ENCODE results near the gene ETNK2. TPM values are rescaled to one million over a fixed set of nuclear protein-coding genes. Genes with fewer than 3 reads are reported as not detected.

ETNK2 gene
- total and polyA plus RNA-seq, 2 experiments from 2014 or later = 4.2 to 5.0 TPM

DNA sequence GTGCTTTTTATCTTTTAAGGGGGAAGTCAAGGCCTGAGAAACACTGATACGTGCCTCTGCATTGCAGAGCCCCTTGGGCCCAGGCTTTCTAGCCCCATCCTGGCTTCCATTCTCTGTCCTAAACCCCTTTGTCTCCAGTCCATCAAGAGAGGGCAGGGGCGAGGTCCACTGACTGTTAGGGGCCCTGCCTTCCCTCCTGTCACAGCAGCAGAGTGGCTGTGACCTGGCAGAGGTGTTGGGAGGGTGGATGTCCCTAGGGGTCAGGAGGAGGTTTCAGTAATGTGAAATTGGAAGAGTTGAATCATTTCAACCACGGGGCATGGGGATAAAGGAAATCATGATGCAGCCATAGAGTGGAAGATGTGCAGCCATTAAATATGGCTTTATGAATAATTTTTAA lies 54.9 kb downstream of the ETNK2 start:
- in situ Hi-C loops (cut with MboI) = no loop called here
- DNase-seq = no peak
- Histone ChIP-seq H3K36me3 (ENCODE audit: low read depth) (no peaks in the 10 kb centered on the region), H3K9me2 (ENCODE audit: insufficient read depth) (no peaks in the 10 kb centered on the region), H2AFZ (no peak overlapping the region), H3K27me3 (replicated peaks; ENCODE audit: insufficient read depth) (no peaks in the 10 kb centered on the region), H3K4me3 (no peak overlapping the region), H3F3A (ENCODE audit: insufficient read depth) (no peaks in the 10 kb centered on the region), H4K20me1 (ENCODE audit: insufficient read depth) (no peaks in the 10 kb centered on the region), H3K79me2 (ENCODE audit: insufficient read depth) (peaks cover 72% of the 10 kb centered on the region), H3K4me1 (ENCODE audit: insufficient read depth) (no peaks in the 10 kb centered on the region), H3K9me3 (ENCODE audit: low read depth) (no peaks in the 10 kb centered on the region), H3K9ac (no peak overlapping the region), H3K4me2 (ENCODE audit: unreplicated experiment) (no peak overlapping the region), H3K27ac (no peak overlapping the region)
- WGBS, 2 experiments (ENCODE audit: low coverage in 1 of 2, low lambda C conversion rate in 2 of 2, missing lambda C conversion rate in 2 of 2) = 46 to 62% methylated on average over 3 of the region's 3 CpGs
- TF ChIP-seq EZH2 (IDR thresholded peaks at IDR 0.05; ENCODE audit: insufficient read depth, poor library complexity, severe bottlenecking) = no peak

DNA sequence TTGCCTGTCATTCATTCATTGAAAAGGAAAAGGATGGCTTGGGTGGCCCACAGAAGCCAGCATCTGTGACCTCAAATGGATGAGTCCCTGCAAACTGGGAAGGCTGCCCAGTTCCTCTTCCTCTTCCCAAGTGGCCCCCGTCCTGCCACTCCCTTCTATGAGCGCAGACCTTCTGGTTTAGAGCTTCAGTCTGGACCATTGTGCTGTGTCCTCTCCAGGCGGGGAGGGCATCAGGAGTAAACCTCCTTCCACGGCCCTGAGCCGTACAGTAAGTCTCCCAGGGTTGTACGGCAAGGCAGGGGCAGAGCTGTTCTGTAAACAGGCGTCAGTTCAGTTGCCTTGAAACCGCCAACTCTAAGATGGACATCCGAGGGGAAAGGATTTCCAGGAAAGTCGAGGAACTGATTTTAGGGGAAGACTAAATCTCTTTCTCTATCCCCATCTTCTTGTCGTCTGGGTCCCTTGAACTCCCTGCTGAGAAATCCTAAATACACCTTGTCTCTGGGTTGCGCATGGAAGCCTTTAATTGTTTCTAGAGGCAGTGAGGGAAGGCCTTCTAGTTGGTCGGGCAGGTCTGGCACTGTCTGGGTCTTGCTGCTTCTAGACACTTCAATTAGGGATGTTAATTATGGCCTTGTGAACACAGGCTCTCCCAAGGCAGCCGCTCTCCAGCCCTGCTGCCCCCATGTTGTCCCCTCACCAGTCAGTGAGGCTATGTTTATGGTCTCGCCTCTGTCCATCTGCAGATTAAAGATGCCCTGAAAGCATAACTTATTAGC lies 56.8 kb downstream of the ETNK2 start:
- H3K4me3 ChIP-seq = no peak overlapping the region
- 89 to 91% methylated on average over 15 of the region's 15 CpGs for WGBS, 2 experiments (ENCODE audit: low coverage in 1 of 2, low lambda C conversion rate in 2 of 2, missing lambda C conversion rate in 2 of 2)

DNA sequence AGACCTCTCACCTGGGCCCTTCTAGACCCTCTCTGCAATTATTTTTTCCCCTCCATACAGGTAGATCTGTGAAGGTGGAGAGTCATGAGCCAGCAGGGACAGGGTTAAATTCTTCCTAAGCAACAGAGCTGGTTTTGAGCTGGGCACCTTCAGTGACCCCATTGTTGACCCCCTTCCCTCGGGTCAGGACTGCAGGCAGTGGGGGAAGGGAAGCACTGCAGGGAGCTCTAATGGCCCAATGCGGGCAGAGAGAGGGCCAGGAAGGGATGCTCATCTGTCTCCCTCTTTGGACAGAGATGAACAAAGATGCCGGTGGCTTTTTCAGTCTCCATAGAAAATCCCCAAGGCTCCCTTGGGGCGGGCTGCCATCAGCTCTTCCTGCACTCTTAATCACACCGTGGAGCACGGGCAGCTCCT lies 57.5 kb downstream of the ETNK2 start:
- no peak overlapping the region for H3K4me2 ChIP-seq (ENCODE audit: unreplicated experiment)
- no peaks in the 10 kb centered on the region for H3F3A ChIP-seq (ENCODE audit: insufficient read depth)
- in situ Hi-C loops (cut with MboI) = no loop called here
- no peak overlapping the region for H3K9ac ChIP-seq
- WGBS, 2 experiments (ENCODE audit: low coverage in 1 of 2, low lambda C conversion rate in 2 of 2, missing lambda C conversion rate in 2 of 2) = 51 to 53% methylated on average over 6 of the region's 6 CpGs
- H4K20me1 ChIP-seq (ENCODE audit: insufficient read depth) = no peaks in the 10 kb centered on the region
- H3K27me3 ChIP-seq (replicated peaks; ENCODE audit: insufficient read depth) = no peaks in the 10 kb centered on the region
- no peaks in the 10 kb centered on the region for H3K9me2 ChIP-seq (ENCODE audit: insufficient read depth)
- no peak overlapping the region for H2AFZ ChIP-seq
- TF ChIP-seq EZH2 (IDR thresholded peaks at IDR 0.05; ENCODE audit: insufficient read depth, poor library complexity, severe bottlenecking) = no peak
- TF ChIP-seq EZH2phosphoT487 (IDR thresholded peaks at IDR 0.05; ENCODE audit: insufficient read depth, low read depth) = no peak
- no peak overlapping the region for H3K4me3 ChIP-seq
- H3K27ac ChIP-seq = no peak overlapping the region
- peaks cover 1% of the 10 kb centered on the region; the same call in 1 of the 2 replicates for H3K4me1 ChIP-seq (ENCODE audit: insufficient read depth)
- no peaks in the 10 kb centered on the region for H3K9me3 ChIP-seq (ENCODE audit: low read depth)
- DNase-seq = no peak
- peaks cover 74% of the 10 kb centered on the region for H3K79me2 ChIP-seq (ENCODE audit: insufficient read depth)
- no peaks in the 10 kb centered on the region for H3K36me3 ChIP-seq (ENCODE audit: low read depth)

More for the DNA sequence above, 56.8 kb downstream of the ETNK2 start:
- no peaks in the 10 kb centered on the region for H3K27me3 ChIP-seq (replicated peaks; ENCODE audit: insufficient read depth)
- H4K20me1 ChIP-seq (ENCODE audit: insufficient read depth) = no peaks in the 10 kb centered on the region
- no peak for TF ChIP-seq EZH2phosphoT487 (IDR thresholded peaks at IDR 0.05; ENCODE audit: insufficient read depth, low read depth)
- TF ChIP-seq EZH2 (IDR thresholded peaks at IDR 0.05; ENCODE audit: insufficient read depth, poor library complexity, severe bottlenecking) = no peak
- no peaks in the 10 kb centered on the region for H3K9me3 ChIP-seq (ENCODE audit: low read depth)
- H3K79me2 ChIP-seq (ENCODE audit: insufficient read depth) = peaks cover 74% of the 10 kb centered on the region
- no peak overlapping the region for H3K4me2 ChIP-seq (ENCODE audit: unreplicated experiment)
- no peak for DNase-seq
- no peaks in the 10 kb centered on the region for H3K36me3 ChIP-seq (ENCODE audit: low read depth)
- no peak overlapping the region for H2AFZ ChIP-seq
- no peaks in the 10 kb centered on the region for H3K9me2 ChIP-seq (ENCODE audit: insufficient read depth)
- no peak overlapping the region for H3K27ac ChIP-seq
- no peak overlapping the region for H3K9ac ChIP-seq
- no peaks in the 10 kb centered on the region for H3F3A ChIP-seq (ENCODE audit: insufficient read depth)
- no peaks in the 10 kb centered on the region for H3K4me1 ChIP-seq (ENCODE audit: insufficient read depth)
- in situ Hi-C loops (cut with MboI) = no loop called here

DNA sequence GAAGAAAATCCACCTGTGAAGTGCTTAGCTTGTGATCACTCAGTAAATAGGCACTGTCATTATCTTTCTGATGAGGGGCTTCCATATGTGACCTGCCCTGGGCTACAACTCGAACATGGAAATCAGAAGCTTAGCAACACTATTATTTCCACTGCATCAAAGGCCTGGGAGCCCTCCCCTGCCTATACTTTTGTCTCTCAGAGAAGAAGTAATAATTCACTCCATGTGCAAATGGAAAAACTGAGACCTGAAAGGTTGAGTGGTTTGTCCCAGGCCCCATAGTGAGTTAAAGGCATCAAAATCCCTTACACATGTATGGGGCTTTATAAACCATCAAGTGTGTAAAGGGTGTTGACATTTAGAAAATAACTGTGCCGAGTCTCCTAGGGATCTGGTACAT lies 58.1 kb downstream of the ETNK2 start:
- 57 to 59% methylated on average over 2 of the region's 2 CpGs for WGBS, 2 experiments (ENCODE audit: low coverage in 1 of 2, low lambda C conversion rate in 2 of 2, missing lambda C conversion rate in 2 of 2)
- in situ Hi-C loops (cut with MboI) = no loop called here

More for the DNA sequence above, 58.1 kb downstream of the ETNK2 start:
- TF ChIP-seq EZH2 (IDR thresholded peaks at IDR 0.05; ENCODE audit: insufficient read depth, poor library complexity, severe bottlenecking) (no peak), EZH2phosphoT487 (IDR thresholded peaks at IDR 0.05; ENCODE audit: insufficient read depth, low read depth) (no peak)
- H3K9me2 ChIP-seq (ENCODE audit: insufficient read depth) = no peaks in the 10 kb centered on the region
- no peaks in the 10 kb centered on the region for H3K9me3 ChIP-seq (ENCODE audit: low read depth)
- no peak overlapping the region for H2AFZ ChIP-seq
- H3K36me3 ChIP-seq (ENCODE audit: low read depth) = no peaks in the 10 kb centered on the region
- no peak overlapping the region for H3K4me3 ChIP-seq
- no peaks in the 10 kb centered on the region for H3F3A ChIP-seq (ENCODE audit: insufficient read depth)
- no peak overlapping the region for H3K4me2 ChIP-seq (ENCODE audit: unreplicated experiment)
- H3K9ac ChIP-seq = no peak overlapping the region
- H3K27ac ChIP-seq = no peak overlapping the region
- peaks cover 7% of the 10 kb centered on the region; the same call in 1 of the 2 replicates for H3K4me1 ChIP-seq (ENCODE audit: insufficient read depth)
- H3K79me2 ChIP-seq (ENCODE audit: insufficient read depth) = peaks cover 70% of the 10 kb centered on the region
- DNase-seq = no peak
- no peaks in the 10 kb centered on the region for H4K20me1 ChIP-seq (ENCODE audit: insufficient read depth)
- no peaks in the 10 kb centered on the region for H3K27me3 ChIP-seq (replicated peaks; ENCODE audit: insufficient read depth)
